D341Med (cell line): Measurements from ENCODE around the gene ADISSP.

Experiments used
- DNase-seq: peaks from one replicate; pipeline ENCODE4 v3.0.0; 2012; ENCODE audit warnings: low spot score

Gene ADISSP

DNA sequence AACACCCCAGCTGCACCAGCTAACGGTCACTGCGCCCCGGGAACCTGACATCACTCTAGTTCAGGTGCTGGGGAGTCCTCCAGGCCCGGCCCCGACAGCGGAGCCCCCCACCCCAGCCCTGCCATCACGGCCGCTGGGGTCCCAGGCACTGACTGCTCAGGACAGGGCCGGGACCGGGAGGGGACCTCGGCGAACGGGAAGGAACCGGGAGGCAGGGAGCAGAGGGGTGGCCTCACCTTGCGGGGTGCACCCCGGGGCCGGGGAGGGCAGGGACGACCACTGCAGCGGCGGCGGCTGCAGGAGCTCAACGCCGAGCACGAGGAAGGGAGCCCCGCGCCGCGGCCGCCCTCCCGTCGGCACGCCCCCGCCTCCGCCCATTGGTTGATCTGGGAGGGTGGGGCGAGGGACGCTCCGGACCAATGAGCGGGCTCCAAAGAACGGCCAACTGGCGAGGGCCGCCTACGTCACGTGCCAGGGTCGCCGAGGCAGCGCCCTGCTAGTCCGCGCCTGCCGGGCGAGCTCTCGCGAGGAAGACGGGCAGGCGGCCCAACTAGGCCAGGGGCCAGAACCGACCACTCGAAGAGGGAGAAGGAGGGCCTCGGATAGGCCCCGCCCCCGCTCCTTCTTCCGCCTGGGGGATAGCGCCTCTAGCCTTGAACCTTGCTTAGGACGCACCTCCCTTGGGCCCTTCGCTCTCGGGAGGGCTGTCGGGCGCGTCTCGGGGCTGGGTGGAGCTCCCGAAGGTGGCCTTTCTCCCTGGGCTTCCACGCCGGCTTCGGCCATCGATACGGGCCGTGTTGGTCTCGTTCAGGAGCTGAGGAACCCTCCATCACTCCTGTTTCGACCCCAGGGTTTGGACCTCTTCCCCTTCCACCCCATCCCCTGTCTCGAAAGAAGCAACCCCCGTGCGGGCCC is at the start of gene ADISSP:
ADISSP (minus strand) TSS at position 327 of the 915 bp plus-strand sequence. CDS start 7,653 bp downstream, outside the sequence.
- peak; percentile 99 for DNase-seq

- no peak for DNase-seq
Measured at GRCh38 chr20:3815703-3816315, 48.3 kb upstream of the ADISSP start.

DNA sequence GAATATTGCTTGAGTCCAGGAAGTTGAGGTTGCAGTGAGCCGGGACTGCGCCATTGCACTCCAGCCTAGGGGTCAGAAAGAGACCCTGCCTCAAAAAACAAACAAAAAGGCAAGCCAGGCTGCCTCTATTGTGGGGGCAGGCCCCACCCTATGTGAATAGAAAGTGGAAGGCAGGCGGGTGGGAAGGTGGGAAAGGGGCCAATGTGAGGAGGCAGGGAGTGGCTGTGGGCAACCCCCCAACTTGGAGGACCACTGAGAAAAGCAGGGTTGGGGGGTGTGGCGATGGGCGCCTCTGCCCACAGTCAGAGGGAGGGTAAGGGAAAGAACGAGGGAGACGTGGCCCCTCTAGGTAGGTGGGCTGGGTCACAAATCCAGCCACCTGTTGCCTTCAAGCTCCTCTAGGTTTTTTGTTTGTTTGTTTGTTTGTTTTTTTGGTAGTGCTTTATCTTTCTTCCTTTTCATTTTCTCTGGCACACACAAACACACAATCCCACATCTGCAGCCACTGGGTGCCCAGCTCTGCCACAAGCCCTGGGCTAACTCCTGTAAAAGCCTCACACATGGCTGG is 47.5 kb upstream of the ADISSP start:
- DNase-seq = no peak

GRCh38 chr20:3813848-3814581 is 46.5 kb upstream of the ADISSP start:
- no peak for DNase-seq

GRCh38 chr20:3812975-3813847 is 45.7 kb upstream of the ADISSP start:
- no peak for DNase-seq

DNA sequence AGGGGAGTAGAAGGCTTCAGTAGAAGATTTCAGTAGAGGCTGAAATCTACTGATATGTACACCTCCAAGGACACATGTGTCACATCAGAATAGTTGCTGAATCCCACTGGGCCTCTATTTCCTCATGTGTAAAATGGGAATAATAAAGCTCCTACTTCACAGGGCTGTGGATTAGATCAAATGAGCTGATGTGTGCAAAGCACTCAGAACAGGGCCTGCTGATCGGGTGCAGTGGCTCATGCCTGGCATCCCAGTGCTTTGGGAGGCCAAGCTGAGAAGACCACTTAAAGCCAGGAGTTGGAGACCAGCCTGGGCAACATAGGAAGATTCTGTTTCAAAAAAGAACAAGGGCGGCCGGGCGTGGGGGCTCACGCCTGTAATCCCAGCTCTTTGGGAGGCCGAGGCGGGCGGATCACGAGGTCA is 44.7 kb upstream of the ADISSP start:
- no peak for DNase-seq

- DNase-seq = peak; percentile 66
Measured at GRCh38 chr20:3811467-3812258, 44.1 kb upstream of the ADISSP start.

DNA sequence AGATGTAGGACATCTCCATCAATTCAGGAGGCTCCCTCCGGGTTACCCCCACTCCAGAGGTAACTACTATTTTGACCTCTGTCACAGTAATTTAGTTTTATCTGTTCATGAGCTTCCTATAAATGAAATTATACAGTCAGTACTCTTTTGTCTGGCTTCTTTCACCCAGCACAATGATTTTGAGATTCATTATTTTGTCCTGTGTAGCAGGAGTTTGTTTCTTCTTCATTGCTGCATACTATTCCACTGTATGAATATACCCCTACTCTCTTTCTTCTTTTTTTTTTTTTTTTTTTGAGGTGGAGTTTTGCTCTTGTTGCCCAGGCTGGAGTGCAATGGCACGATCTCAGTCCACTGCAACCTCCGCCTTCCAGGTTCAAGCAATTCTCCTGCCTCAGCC is 41.0 kb upstream of the ADISSP start:
- no peak for DNase-seq

- DNase-seq = no peak
Measured at GRCh38 chr20:3804781-3805180, 37.2 kb upstream of the ADISSP start.

GRCh38 chr20:3804254-3804751 is 36.8 kb upstream of the ADISSP start:
- no peak for DNase-seq

- DNase-seq = no peak
Measured at GRCh38 chr20:3803854-3804253, 36.3 kb upstream of the ADISSP start.

- no peak for DNase-seq
Measured at GRCh38 chr20:3803289-3803688, 35.7 kb upstream of the ADISSP start.

DNA sequence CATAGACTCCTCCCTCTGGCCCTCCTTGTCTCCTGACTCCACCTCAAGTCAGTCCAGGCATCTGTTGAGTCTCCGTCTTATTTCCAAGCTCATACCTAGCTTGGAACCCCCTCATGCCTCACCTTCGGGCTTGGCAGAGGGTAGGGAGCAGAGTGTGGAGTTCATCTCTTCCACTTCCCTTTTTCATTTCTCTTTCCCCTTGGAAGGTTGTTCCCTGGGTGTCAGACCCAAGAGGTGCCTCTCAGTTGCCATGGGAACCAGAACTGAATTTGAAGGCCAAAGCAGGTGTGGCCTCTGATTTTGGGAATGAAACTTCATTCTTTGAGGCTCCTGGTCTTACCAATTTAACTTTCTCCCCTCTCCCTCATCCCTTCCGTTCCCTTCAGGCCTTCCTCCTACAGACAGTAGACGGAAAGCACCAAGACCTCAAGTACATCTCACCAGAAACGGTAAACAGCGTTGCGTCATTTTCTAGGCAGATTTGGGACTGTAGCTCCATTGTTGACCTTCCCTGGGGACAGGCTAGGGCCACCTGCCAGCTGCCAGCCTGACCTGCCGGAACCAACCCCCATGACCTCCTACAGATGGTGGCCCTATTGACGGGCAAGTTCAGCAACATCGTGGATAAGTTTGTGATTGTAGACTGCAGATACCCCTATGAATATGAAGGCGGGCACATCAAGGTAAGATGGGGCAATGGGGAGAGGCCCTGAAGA is 35.1 kb upstream of the ADISSP start:
- DNase-seq = no peak

DNA sequence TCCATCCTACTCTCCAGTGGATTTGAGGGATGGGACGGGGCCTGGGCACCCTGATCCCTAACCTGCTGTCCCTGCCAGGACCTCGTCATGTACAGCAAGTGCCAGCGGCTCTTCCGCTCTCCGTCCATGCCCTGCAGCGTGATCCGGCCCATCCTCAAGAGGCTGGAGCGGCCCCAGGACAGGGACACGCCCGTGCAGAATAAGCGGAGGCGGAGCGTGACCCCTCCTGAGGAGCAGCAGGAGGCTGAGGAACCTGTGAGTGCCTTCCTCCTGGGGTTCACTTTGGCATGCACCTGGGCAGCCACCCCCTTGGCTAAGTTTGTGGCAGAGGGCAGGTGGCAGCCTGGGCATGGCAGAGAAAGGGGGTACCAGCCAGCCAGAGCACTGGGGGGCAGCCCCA is 34.3 kb upstream of the ADISSP start:
- DNase-seq = no peak

DNA sequence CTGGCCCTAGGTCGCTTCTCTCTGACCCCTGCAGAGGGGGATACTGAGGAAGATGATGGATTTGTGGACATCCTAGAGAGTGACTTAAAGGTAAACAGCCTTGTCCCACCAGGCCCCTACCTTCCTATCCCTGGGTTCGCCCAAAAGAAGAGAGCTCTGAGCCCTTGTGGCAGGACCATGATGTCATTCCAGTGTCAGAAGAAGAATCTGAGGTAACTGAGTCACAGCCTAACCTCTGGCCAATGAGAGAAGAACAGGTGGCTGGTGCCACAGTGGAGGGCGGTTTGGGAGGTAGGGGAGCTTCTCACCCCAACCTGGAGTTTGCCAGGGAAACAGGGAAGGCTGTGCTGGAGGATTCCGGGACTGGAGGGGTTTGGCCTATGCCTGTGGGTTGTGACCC is 33.7 kb upstream of the ADISSP start:
- no peak for DNase-seq

- DNase-seq = no peak
Measured at GRCh38 chr20:3800878-3801260, 33.3 kb upstream of the ADISSP start.

DNA sequence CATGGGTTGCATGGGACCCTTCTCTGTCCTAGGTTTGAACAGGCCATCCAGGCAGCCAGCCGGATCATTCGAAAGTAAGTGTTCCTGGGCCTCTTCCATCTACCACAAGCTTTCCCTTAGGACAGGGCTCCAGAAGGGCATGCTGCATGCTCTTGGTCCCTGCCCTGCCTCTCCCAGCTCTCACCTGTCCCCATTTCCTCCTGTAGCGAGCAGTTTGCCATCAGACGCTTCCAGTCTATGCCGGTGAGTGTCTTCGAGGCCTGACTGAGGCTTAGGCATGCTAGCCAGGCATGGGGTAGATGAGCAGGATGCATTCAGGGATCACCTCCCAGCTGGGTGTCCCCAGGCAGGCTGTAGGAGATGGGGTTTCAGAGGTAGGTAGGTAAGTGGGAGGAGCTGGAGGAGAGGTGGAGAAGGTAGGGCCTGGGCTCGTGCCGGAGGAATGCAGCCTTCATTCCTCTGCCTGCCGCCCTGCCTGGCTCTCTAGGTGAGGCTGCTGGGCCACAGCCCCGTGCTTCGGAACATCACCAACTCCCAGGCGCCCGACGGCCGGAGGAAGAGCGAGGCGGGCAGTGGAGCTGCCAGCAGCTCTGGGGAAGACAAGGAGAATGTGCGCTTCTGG is 32.8 kb upstream of the ADISSP start:
- no peak for DNase-seq

GRCh38 chr20:3798908-3799248 is 31.3 kb upstream of the ADISSP start:
- no peak for DNase-seq

- no peak for DNase-seq
Measured at GRCh38 chr20:3798373-3798768, 30.8 kb upstream of the ADISSP start.
